Right lung (tissue), 5 donors: Measurements from ENCODE around the gene HDLBP. TPM values are rescaled to one million over a fixed set of nuclear protein-coding genes. Genes with fewer than 3 reads are reported as not detected.
"Not testable (repeated sequence)": the region's sequence is repeated elsewhere in the genome, so short reads cannot be mapped to it uniquely, and the experiment has no call there.

Experiments
- DNase-seq, 2 donors: peaks; one replicate each; pipeline ENCODE4 v3.0.0-alpha.2; 2013
- polyA plus RNA-seq, 5 donors: library from polyadenylated mRNA; unstranded; fragments of 120-200 nt; gene quantifications; one replicate each; pipeline versions ENCODE4 v1.2.1 to v1.2.3, GENCODE V29; 2013; ENCODE audit warnings: inconsistent platforms in 1 of 5, low replicate concordance in 1 of 5; ENCODE audit not compliant: insufficient read length in 5 of 5, insufficient read depth in 1 of 5

HDLBP gene
- polyA plus RNA-seq, 5 donors, result 301 to 450 (median 371) TPM

- no peak for DNase-seq
Observed at GRCh38 chr2:241339839-241340630, 24.6 kb upstream of the HDLBP start.

GRCh38 chr2:241334813-241335212 is 19.3 kb upstream of the HDLBP start:
- no peak for DNase-seq

DNA sequence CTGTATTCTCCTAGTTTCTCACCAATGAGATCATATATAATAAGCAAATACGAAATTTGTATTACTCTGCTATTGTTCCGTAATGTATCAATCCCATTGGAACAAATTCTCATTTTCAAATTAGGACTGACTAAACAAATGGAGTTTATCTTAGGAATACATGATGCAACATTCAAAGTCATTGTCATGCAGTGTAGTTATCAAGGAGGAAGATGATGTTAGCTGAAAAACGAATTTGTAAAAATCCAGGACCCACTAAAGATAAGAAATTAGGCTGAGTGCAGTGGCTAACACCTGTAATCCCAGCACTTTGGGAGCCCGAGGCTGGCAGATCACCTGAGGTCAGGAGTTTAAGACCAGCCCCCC is 15.1 kb upstream of the HDLBP start:
- no peak for DNase-seq

- DNase-seq, result no peak
Observed at GRCh38 chr2:241329669-241330615, 14.5 kb upstream of the HDLBP start.

GRCh38 chr2:241325257-241325656 is 9.8 kb upstream of the HDLBP start:
- DNase-seq, result no peak

GRCh38 chr2:241324775-241325174 is 9.3 kb upstream of the HDLBP start:
- no peak for DNase-seq

- DNase-seq, result no peak
Observed at GRCh38 chr2:241323778-241324177, 8.3 kb upstream of the HDLBP start.

- DNase-seq, result no peak
Observed at GRCh38 chr2:241321886-241322285, 6.4 kb upstream of the HDLBP start.

- no peak for DNase-seq
Observed at GRCh38 chr2:241321033-241321432, 5.6 kb upstream of the HDLBP start.

DNA sequence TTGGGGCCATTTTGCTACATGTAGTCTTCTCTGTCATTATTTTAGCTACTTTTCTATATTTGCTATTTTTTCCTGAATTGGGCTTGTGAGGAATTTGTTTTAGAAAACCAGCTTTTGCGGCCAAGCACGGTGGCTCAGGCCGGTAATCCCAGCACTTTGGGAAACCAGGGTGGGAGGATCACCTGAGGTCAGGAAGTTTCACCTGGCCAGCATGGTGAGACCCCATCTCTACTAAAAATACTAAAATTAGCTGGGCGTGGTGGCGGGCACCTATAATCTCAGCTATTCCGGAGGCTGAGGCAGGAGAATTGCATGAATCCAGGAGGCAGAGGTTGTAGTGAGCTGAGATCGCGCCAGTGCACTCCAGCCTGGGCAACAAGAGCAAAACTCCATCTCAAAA is 4.9 kb upstream of the HDLBP start:
- no peak for DNase-seq

DNA sequence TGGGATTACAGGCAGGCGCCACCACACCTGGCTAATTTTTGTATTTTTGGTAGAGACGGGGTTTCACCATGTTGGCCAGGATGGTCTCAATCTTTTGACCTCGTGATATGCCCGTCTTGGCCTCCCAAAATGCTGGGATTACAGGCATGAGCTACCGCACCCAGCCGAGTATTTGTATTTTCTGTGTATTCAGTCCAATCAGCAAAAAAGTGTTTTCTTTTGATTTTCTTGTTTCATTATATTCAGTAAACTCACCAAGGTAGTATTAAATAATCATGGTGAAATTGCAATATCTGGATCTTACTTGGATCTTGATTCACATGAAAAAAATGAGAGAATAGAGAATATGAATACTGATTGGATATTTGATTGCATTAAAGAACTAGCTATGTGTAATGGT is 3.4 kb upstream of the HDLBP start:
- not testable (repeated sequence) for DNase-seq

DNA sequence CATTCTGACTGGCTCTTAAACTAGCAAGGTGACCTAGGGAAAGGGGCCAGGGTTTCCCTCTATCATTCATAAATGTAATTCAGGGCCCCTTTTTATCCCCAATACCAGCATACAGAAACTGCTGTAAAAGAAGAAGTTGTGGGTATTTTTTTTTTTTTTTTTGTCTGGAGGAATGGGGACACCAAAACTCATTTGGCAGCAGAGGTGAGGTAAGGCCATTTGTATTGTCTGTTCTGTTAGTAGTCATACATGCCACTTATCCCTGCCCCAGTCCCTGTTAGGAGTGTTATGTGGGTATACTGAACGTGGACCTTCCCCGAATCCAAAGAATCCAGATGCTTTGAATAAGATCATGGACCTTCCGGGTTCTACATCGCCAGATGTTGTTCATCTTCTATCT is 1.9 kb upstream of the HDLBP start:
- no peak for DNase-seq

DNA sequence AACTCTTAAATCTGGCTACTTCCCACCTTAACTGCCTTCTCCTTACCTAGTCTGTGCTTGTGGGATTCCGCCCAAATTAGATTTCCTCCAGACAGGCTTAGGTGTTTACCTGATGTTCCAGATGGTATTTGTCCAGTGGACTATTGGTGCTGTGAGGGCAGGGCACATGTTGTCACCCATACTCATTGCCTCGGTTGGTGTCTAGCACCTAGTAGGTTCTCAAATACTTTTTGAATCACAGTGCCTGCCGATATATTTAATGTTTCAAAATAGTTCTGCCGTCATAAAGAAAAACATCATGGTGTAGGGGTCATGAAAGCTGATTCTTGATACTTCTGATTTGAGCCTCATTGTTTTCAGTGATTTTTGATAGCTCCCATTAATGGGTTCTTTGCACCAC is 1.4 kb upstream of the HDLBP start:
- no peak for DNase-seq

GRCh38 chr2:241315879-241316631 is 583 bp upstream of the HDLBP start, which contains the start of gene SEPTIN2:
Gene SEPTIN2 (plus strand): TSS chr2:241315925. CDS start chr2:241324233, 8,308 bp downstream.
- peak; percentile 83 to 85 for DNase-seq

DNA sequence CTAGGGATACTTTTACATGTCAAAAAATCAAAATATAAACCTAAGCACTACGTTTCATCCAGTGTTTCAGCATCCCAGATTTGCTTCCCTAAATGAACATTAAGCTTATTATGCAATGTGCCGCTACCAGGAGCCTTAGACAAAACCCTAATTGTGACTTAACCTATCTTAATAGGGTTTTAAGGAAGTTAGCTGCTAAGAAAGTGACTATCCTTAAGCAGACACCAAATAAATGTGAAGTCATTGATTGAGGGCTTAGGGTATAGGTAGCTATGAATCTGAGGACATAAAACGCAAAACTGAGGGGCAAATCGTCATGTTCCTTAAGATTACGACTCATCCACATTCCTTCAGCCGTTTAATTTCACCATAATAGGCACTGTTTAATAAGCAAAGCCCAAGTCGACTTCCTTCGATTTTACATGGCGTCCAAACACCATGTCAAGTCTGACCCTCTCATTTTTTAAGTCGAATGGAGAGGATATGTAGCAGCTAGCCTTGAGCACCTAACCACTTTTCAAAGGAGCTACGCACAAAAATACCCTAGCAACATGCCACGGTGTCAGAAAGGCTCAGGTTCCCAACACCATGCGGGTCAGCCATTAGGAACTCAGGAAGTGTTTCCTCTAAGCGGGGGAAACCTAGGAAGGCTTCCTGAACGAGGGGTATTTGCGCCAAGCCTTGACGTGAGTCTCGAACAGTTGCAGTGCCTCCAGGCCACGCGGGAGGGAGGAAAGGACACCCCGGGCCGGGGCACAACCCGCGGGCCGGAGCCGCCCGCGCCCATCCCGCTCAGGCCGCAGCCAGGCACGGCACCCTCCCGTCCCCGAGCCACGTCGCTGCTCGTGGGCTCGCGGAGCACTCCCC is 1.0 kb downstream of the HDLBP start:
- no peak for DNase-seq

- DNase-seq, result no peak
Observed at GRCh38 chr2:241313543-241314095, 1.9 kb downstream of the HDLBP start.

DNA sequence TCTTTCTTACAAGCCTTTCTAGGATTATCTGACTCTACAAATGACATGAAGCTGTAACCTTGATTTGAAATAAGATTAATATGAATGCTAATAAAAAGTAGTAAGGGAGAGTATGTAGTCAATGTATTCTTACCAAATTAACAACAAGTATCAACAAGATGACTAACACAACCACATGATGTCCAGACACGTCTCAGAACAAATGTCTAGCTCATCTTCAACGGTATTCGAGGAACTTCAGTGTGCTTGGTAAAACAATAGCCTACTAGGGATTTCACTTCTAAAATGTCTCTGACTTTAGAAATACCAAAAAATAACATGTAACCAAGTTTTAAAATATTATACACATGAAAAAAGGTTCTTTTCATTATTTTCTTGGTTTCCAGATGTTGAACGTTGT is 3.4 kb downstream of the HDLBP start:
- no peak for DNase-seq

DNA sequence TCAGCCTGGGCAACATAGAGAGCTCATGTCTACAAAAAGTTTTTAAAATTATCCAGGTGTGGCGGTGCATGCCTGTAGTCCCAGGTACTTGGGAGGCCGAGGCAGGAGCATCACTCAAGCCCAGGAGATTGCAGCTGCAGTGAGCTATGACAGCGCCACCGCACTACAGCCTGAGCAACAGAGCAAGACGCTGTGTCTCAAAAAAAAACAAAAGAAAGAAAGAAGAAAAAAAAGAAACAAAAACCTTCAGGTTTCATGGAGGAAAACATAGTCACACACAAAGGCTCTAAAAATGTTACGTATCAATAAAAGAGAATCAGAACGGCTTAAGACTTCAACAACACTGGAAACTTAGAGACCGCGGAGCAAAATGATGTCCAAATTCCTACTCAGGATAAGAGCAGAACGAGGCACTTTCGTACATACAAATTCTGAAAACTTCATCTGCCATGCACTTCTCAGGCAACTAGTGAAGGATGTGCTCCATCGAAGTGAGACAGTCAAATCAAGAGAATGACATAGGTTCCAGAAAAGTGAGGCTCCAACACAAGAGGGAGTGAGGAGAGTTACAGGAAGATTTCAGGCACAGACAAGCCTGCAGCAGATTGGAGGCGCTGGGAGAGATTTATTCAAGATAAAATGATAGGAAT is 4.4 kb downstream of the HDLBP start:
- DNase-seq, result no peak

- DNase-seq, result no peak
Observed at GRCh38 chr2:241309684-241310117, 5.8 kb downstream of the HDLBP start.

- no peak for DNase-seq
Observed at GRCh38 chr2:241308832-241309500, 6.5 kb downstream of the HDLBP start.
